Neural progenitor cell (in vitro differentiated cells): ENCODE results near the gene BGLAP. TPM values are rescaled to one million over a fixed set of nuclear protein-coding genes. Genes with fewer than 3 reads are reported as not detected.

Experiments
- DNase-seq: peaks from one replicate; pipeline ENCODE4 v3.0.0-alpha.2; 2016; ENCODE audit warnings: low spot score
- H2AFZ ChIP-seq: fragments of 200-600 bp; sonication (generic); replicated peaks from 2 replicates; pipeline ENCODE4 v1.6.1; 2016; ENCODE audit warnings: antibody characterized with exemption
- H3F3A ChIP-seq: fragments of 200-600 bp; sonication (generic); 2 replicates; pipeline ENCODE4 v1.6.1; 2016; ENCODE audit warnings: antibody characterized with exemption, low read depth
- H3K27ac ChIP-seq: fragments of 200-600 bp; sonication (generic); 2 replicates; pipeline ENCODE4 v1.5.1; 2016; ENCODE audit warnings: mild to moderate bottlenecking
- H3K27me3 ChIP-seq: fragments of 200-600 bp; sonication (generic); 2 replicates; pipeline ENCODE4 v1.6.1; 2016; ENCODE audit warnings: mild to moderate bottlenecking, moderate library complexity
- H3K36me3 ChIP-seq: fragments of 200-600 bp; sonication (generic); 2 replicates; pipeline ENCODE4 v1.5.1; 2016
- H3K4me1 ChIP-seq: fragments of 200-600 bp; sonication (generic); 2 replicates; pipeline ENCODE4 v1.6.1; 2016; ENCODE audit warnings: mixed run types
- H3K4me2 ChIP-seq: fragments of 200-600 bp; sonication (generic); 2 replicates; pipeline ENCODE4 v1.6.1; 2016
- H3K4me3 ChIP-seq: fragments of 200-600 bp; sonication (generic); 2 replicates; pipeline ENCODE4 v1.5.1; 2016
- H3K79me2 ChIP-seq: fragments of 200-600 bp; sonication (generic); 2 replicates; pipeline ENCODE4 v1.6.1; 2016; ENCODE audit warnings: low read depth
- H3K9ac ChIP-seq: fragments of 200-600 bp; sonication (generic); 2 replicates; pipeline ENCODE4 v1.6.1; 2016
- H3K9me3 ChIP-seq: fragments of 200-600 bp; sonication (generic); 2 replicates; pipeline ENCODE4 v1.5.1; 2016; ENCODE audit warnings: low read depth
- H4K20me1 ChIP-seq: fragments of 200-600 bp; sonication (generic); 2 replicates; pipeline ENCODE4 v1.6.1; 2016; ENCODE audit warnings: low read depth
- H3K27ac Mint-ChIP-seq: 3 replicates; pipeline ENCODE4 v1.8.0; 2021; ENCODE audit warnings: mixed read lengths
- H3K27me3 Mint-ChIP-seq: 2 replicates; pipeline ENCODE4 v1.8.0; 2022; ENCODE audit warnings: low read depth, mild to moderate bottlenecking, inconsistent platforms, moderate library complexity, mixed read lengths; ENCODE audit not compliant: insufficient read depth
- H3K36me3 Mint-ChIP-seq: 3 replicates; pipeline ENCODE4 v1.8.0; 2021; ENCODE audit warnings: mixed read lengths
- H3K4me1 Mint-ChIP-seq: 3 replicates; pipeline ENCODE4 v1.8.0; 2021; ENCODE audit warnings: mixed read lengths
- H3K4me3 Mint-ChIP-seq: 3 replicates; pipeline ENCODE4 v1.8.0; 2021; ENCODE audit warnings: mild to moderate bottlenecking, moderate library complexity, mixed read lengths
- H3K9me3 Mint-ChIP-seq: 3 replicates; pipeline ENCODE4 v1.8.0; 2020; ENCODE audit warnings: mixed read lengths
- CTCF ChIP-seq: fragments of 200-600 bp; sonication (generic); IDR thresholded peaks from 2 replicates; pipeline ENCODE4 v1.5.1; 2017; ENCODE audit warnings: antibody characterized with exemption, mild to moderate bottlenecking
- EZH2 ChIP-seq: fragments of 200-600 bp; sonication (generic); IDR thresholded peaks from 2 replicates; pipeline ENCODE4 v1.6.1; 2017; ENCODE audit warnings: antibody characterized with exemption, mild to moderate bottlenecking, moderate library complexity
- EZH2phosphoT487 ChIP-seq: fragments of 200-600 bp; sonication (generic); IDR thresholded peaks from 2 replicates; pipeline ENCODE4 v1.6.1; 2017; ENCODE audit warnings: antibody characterized with exemption
- total RNA-seq: library from RNA; depleted of rRNA; stranded (reverse); fragments of >200 nt; gene quantifications from 2 replicates; pipeline ENCODE4 v1.2.3, GENCODE V29; 2015; ENCODE audit warnings: low replicate concordance

BGLAP gene
- total RNA-seq, 1 donor from 2014 or later = 0.22 TPM

DNA sequence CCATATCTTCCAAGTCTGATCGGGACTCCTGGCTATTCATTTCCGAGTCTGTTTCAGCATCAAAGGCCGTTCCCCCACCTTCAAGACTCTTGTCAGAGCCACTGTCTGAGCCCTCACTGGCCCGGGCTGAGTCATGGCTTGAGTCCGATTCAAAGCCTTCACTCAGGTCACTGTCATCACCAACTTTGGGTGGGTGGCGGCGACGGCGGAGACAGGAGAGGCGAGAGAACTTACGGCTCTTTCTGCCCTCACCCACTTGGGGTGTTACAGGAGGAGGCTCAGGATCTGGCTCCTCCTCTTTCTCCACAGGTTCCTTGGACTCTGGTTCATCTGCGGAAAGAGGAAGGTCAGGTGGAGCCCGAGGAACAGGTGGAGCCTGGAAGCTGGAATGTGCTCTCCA lies 24.1 kb downstream of the BGLAP start:
- Histone ChIP-seq H3K27me3 (no peaks in the 10 kb centered on the region), H3K27ac (no peak overlapping the region), H3K36me3 (peaks cover 5% of the 10 kb centered on the region), H3K4me2 (no peak overlapping the region), H3K9ac (no peak overlapping the region), H3K9me3 (no peaks in the 10 kb centered on the region), H3K4me3 (no peak overlapping the region), H3F3A (no peaks in the 10 kb centered on the region), H3K79me2 (no peaks in the 10 kb centered on the region), H4K20me1 (no peaks in the 10 kb centered on the region), H2AFZ (no peak overlapping the region), H3K4me1 (no peaks in the 10 kb centered on the region)
- Mint-ChIP-seq H3K36me3 (peaks cover 54% of the 10 kb centered on the region), H3K4me1 (no peaks in the 10 kb centered on the region), H3K27ac (no peak overlapping the region), H3K4me3 (no peak overlapping the region), H3K9me3 (no peaks in the 10 kb centered on the region), H3K27me3 (peaks cover 2% of the 10 kb centered on the region)
- TF ChIP-seq EZH2 (no peak), EZH2phosphoT487 (no peak), CTCF (no peak)
- DNase-seq = no peak

DNA sequence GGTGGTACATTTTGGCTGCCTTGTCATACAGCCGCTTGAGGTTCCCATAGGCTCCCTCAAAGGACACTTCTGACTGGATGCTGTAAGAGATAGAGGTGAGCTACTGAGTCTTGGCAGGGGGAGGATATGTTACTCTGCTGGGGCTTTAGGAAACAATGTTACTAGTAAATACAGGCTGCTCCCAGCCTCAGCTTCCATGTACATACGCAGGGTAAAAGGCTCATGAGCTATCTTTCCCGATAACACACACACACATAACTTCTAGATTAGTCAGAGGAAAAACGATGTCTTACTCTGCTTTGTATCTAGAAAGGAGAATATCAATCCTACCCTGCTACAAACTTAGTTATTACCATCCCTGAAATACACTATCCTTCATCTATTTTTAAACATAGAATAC lies 26.4 kb downstream of the BGLAP start:
- peaks cover 2% of the 10 kb centered on the region for H3K27me3 Mint-ChIP-seq
- no peaks in the 10 kb centered on the region for H3K4me1 Mint-ChIP-seq
- H3K9me3 Mint-ChIP-seq = no peaks in the 10 kb centered on the region
- Histone ChIP-seq H3K4me3 (no peak overlapping the region), H3K9ac (no peak overlapping the region), H4K20me1 (no peaks in the 10 kb centered on the region), H3K79me2 (no peaks in the 10 kb centered on the region), H3K4me1 (no peaks in the 10 kb centered on the region), H3F3A (no peaks in the 10 kb centered on the region), H3K4me2 (no peak overlapping the region), H3K27me3 (no peaks in the 10 kb centered on the region), H3K27ac (no peak overlapping the region), H3K36me3 (peaks cover 6% of the 10 kb centered on the region), H3K9me3 (no peaks in the 10 kb centered on the region), H2AFZ (no peak overlapping the region)
- no peak overlapping the region for H3K27ac Mint-ChIP-seq
- no peak overlapping the region for H3K4me3 Mint-ChIP-seq
- H3K36me3 Mint-ChIP-seq = peaks cover 56% of the 10 kb centered on the region
- TF ChIP-seq EZH2 (no peak), CTCF (no peak), EZH2phosphoT487 (no peak)
- DNase-seq = no peak

- Mint-ChIP-seq H3K9me3 (no peaks in the 10 kb centered on the region), H3K4me1 (no peaks in the 10 kb centered on the region), H3K4me3 (no peak overlapping the region), H3K36me3 (peaks cover 57% of the 10 kb centered on the region), H3K27ac (no peak overlapping the region), H3K27me3 (peaks cover 2% of the 10 kb centered on the region)
- H3K4me2 ChIP-seq = no peak overlapping the region
- H3K27me3 ChIP-seq = no peaks in the 10 kb centered on the region
- no peaks in the 10 kb centered on the region for H3F3A ChIP-seq
- peaks cover 6% of the 10 kb centered on the region for H3K36me3 ChIP-seq
- no peak overlapping the region for H3K9ac ChIP-seq
- no peak overlapping the region for H2AFZ ChIP-seq
- no peaks in the 10 kb centered on the region for H3K9me3 ChIP-seq
- no peaks in the 10 kb centered on the region for H4K20me1 ChIP-seq
- no peak for TF ChIP-seq CTCF
- no peak for TF ChIP-seq EZH2phosphoT487
- TF ChIP-seq EZH2 = no peak
- no peaks in the 10 kb centered on the region for H3K4me1 ChIP-seq
- H3K27ac ChIP-seq = no peak overlapping the region
- H3K79me2 ChIP-seq = no peaks in the 10 kb centered on the region
- H3K4me3 ChIP-seq = no peak overlapping the region
- no peak for DNase-seq
These were observed 28.3 kb downstream of the BGLAP start for GRCh38 chr1:156270314-156270713.

GRCh38 chr1:156276532-156276931 lies 34.5 kb downstream of the BGLAP start:
- Histone ChIP-seq H3K4me1 (peaks cover 6% of the 10 kb centered on the region), H2AFZ (no peak overlapping the region), H4K20me1 (peaks cover 28% of the 10 kb centered on the region), H3K27me3 (no peaks in the 10 kb centered on the region), H3K4me3 (no peak overlapping the region), H3K27ac (no peak overlapping the region), H3K9ac (no peak overlapping the region), H3K9me3 (no peaks in the 10 kb centered on the region), H3K79me2 (peaks cover 36% of the 10 kb centered on the region), H3F3A (no peaks in the 10 kb centered on the region), H3K36me3 (peaks cover 14% of the 10 kb centered on the region), H3K4me2 (no peak overlapping the region)
- Mint-ChIP-seq H3K36me3 (peaks cover 32% of the 10 kb centered on the region), H3K27ac (no peak overlapping the region), H3K27me3 (no peaks in the 10 kb centered on the region), H3K4me3 (no peak overlapping the region), H3K9me3 (no peaks in the 10 kb centered on the region), H3K4me1 (peaks cover 9% of the 10 kb centered on the region)
- DNase-seq = no peak
- no peak for TF ChIP-seq EZH2phosphoT487
- TF ChIP-seq EZH2 = no peak
- TF ChIP-seq CTCF = no peak
